IMR-90 (cell line): Measurements from ENCODE around the gene ABI3BP.

Source experiments
- BHLHE40 ChIP-seq: fragments of 150-350 bp; IDR thresholded peaks from 2 replicates; pipeline ENCODE4 v1.6.1; 2016; ENCODE audit warnings: mild to moderate bottlenecking, low read depth, low read length
- CEBPB ChIP-seq: IDR thresholded peaks from 2 replicates; pipeline ENCODE4 v1.6.1; 2012; ENCODE audit warnings: low read depth, low read length, improper control_type of control experiment
- FOS ChIP-seq: fragments of 150-350 bp; IDR thresholded peaks from 2 replicates; pipeline ENCODE4 v1.6.1; 2016; ENCODE audit warnings: low read depth, low read length
- MAFK ChIP-seq: IDR thresholded peaks from 2 replicates; pipeline ENCODE4 v1.6.1; 2012; ENCODE audit warnings: low read depth, low read length, improper control_type of control experiment
- MAZ ChIP-seq: IDR thresholded peaks from 2 replicates; pipeline ENCODE4 v1.6.1; 2012; ENCODE audit warnings: low read depth, mild to moderate bottlenecking, low read length, improper control_type of control experiment, moderate library complexity, borderline replicate concordance
- MXI1 ChIP-seq: IDR thresholded peaks from 2 replicates; pipeline ENCODE4 v1.6.1; 2012; ENCODE audit warnings: low read depth, mild to moderate bottlenecking, low read length, moderate library complexity, borderline replicate concordance
- NFE2L2 ChIP-seq: fragments of 150-350 bp; IDR thresholded peaks from 2 replicates; pipeline ENCODE4 v1.6.1; 2016; ENCODE audit warnings: low read depth, mild to moderate bottlenecking, low read length
- POLR2A ChIP-seq: IDR thresholded peaks from 2 replicates; pipeline ENCODE4 v1.6.1; 2012; ENCODE audit warnings: mild to moderate bottlenecking, low read depth, low read length
- RAD21 ChIP-seq: IDR thresholded peaks from 2 replicates; pipeline ENCODE4 v1.6.1; 2012; ENCODE audit warnings: low read length, improper control_type of control experiment
- RFX5 ChIP-seq: IDR thresholded peaks from 2 replicates; pipeline ENCODE4 v1.8.0; 2012; ENCODE audit warnings: low read depth, mild to moderate bottlenecking, low read length, moderate library complexity
- USF2 ChIP-seq: fragments of 150-350 bp; IDR thresholded peaks from 2 replicates; pipeline ENCODE4 v1.6.1; 2017; ENCODE audit warnings: mild to moderate bottlenecking, antibody characterized with exemption, low read length, low read depth
- TF ChIP-seq, protein P1 (sequence below): conservative IDR thresholded peaks from 2 replicates; pipeline ENCODE4 v1.5.1; 2012; ENCODE audit warnings: mild to moderate bottlenecking, low read depth, low read length, improper control_type of control experiment
- TF ChIP-seq, protein P2 (sequence below): fragments of 150-350 bp; IDR thresholded peaks from 2 replicates; pipeline ENCODE4 v1.6.1; 2016; ENCODE audit warnings: low read depth, mild to moderate bottlenecking, low read length, moderate library complexity, borderline replicate concordance

GRCh38 chr3:100982710-100983109 is 10.5 kb downstream of the ABI3BP start:
- TF ChIP-seq POLR2A (no peak), MAFK (no peak), RFX5 (no peak; the same call in 1 of the 2 replicates), MAZ (no peak), BHLHE40 (0 out of 2 replicates have a peak, but pooled peaks have one; percentile 21), USF2 (no peak), RAD21 (no peak), FOS (no peak), CEBPB (no peak), NFE2L2 (no peak), MXI1 (no peak)
- TF ChIP-seq, protein P1, sequence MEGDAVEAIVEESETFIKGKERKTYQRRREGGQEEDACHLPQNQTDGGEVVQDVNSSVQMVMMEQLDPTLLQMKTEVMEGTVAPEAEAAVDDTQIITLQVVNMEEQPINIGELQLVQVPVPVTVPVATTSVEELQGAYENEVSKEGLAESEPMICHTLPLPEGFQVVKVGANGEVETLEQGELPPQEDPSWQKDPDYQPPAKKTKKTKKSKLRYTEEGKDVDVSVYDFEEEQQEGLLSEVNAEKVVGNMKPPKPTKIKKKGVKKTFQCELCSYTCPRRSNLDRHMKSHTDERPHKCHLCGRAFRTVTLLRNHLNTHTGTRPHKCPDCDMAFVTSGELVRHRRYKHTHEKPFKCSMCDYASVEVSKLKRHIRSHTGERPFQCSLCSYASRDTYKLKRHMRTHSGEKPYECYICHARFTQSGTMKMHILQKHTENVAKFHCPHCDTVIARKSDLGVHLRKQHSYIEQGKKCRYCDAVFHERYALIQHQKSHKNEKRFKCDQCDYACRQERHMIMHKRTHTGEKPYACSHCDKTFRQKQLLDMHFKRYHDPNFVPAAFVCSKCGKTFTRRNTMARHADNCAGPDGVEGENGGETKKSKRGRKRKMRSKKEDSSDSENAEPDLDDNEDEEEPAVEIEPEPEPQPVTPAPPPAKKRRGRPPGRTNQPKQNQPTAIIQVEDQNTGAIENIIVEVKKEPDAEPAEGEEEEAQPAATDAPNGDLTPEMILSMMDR, result no peak
- TF ChIP-seq, protein P2, sequence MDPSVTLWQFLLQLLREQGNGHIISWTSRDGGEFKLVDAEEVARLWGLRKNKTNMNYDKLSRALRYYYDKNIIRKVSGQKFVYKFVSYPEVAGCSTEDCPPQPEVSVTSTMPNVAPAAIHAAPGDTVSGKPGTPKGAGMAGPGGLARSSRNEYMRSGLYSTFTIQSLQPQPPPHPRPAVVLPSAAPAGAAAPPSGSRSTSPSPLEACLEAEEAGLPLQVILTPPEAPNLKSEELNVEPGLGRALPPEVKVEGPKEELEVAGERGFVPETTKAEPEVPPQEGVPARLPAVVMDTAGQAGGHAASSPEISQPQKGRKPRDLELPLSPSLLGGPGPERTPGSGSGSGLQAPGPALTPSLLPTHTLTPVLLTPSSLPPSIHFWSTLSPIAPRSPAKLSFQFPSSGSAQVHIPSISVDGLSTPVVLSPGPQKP, result no peak
